Renal cortex interstitium (tissue), 11 donors: ENCODE results near the gene HOXA7. TPM values are rescaled to one million over a fixed set of nuclear protein-coding genes. Genes with fewer than 3 reads are reported as not detected.

Experiments used
- DNase-seq, 11 donors: peaks; one replicate each; pipeline ENCODE4 v3.0.0-alpha.2; 2013; ENCODE audit warnings: low read depth in 9 of 11, low spot score in 4 of 11; ENCODE audit errors: extremely low read depth in 1 of 11
- polyA plus RNA-seq, 3 donors: library from polyadenylated mRNA; unstranded; fragments of 120-200 nt; gene quantifications; one replicate each; pipeline ENCODE4 v1.2.1, GENCODE V29; 2013; ENCODE audit not compliant: insufficient read length in 3 of 3

Gene HOXA7
- polyA plus RNA-seq, 3 donors = 24.3 to 31.7 (median 31.4) TPM

GRCh38 chr7:27130540-27131389, 25.7 kb downstream of the HOXA7 start, which contains the start of gene HOXA4:
Gene HOXA4, minus strand, starts transcription at chr7:27130757. Its CDS starts 24 bp downstream, at chr7:27130733.
- DNase-seq = peak in 6 of 11 donors; percentile 85 to 91 (median 88)

- DNase-seq = peak in 1 of 11 donors; percentile 83
These were observed 26.5 kb downstream of the HOXA7 start for GRCh38 chr7:27129729-27130539.

GRCh38 chr7:27128776-27129728, 27.4 kb downstream of the HOXA7 start:
- no peak for DNase-seq

GRCh38 chr7:27128034-27128433, 28.4 kb downstream of the HOXA7 start:
- DNase-seq = peak in 1 of 11 donors; percentile 81

- DNase-seq = no peak
These were observed 29.7 kb downstream of the HOXA7 start for GRCh38 chr7:27126596-27127327.

GRCh38 chr7:27125986-27126394, 30.5 kb downstream of the HOXA7 start:
- DNase-seq = no peak

- DNase-seq = no peak
These were observed 31.4 kb downstream of the HOXA7 start for GRCh38 chr7:27124902-27125689.

GRCh38 chr7:27124096-27124901, 32.2 kb downstream of the HOXA7 start:
- no peak for DNase-seq

GRCh38 chr7:27123477-27124053, 32.9 kb downstream of the HOXA7 start:
- no peak for DNase-seq

- DNase-seq = no peak
These were observed 33.4 kb downstream of the HOXA7 start for GRCh38 chr7:27123007-27123476.

- no peak for DNase-seq
These were observed 34.2 kb downstream of the HOXA7 start for GRCh38 chr7:27122077-27122910.

- no peak for DNase-seq
These were observed 34.8 kb downstream of the HOXA7 start for GRCh38 chr7:27121684-27122076.

GRCh38 chr7:27119412-27119911, 37.0 kb downstream of the HOXA7 start:
- DNase-seq = no peak

GRCh38 chr7:27118580-27118979, 37.9 kb downstream of the HOXA7 start:
- DNase-seq = no peak

GRCh38 chr7:27117887-27118491, 38.5 kb downstream of the HOXA7 start:
- no peak for DNase-seq
